Bronchial epithelial cell (primary cell): ENCODE results near the gene PIGZ. TPM values are rescaled to one million over a fixed set of nuclear protein-coding genes. Genes with fewer than 3 reads are reported as not detected.

Source experiments
- DNase-seq: peaks from one replicate; pipeline ENCODE4 v3.0.0-alpha.2; 2010; ENCODE audit warnings: low read depth
- FAIRE-seq: peaks from 2 replicates; lab custom pipeline; 2011; peaks lifted over from hg19 to GRCh38; lab: Jason Lieb, UNC
- H3K27me3 ChIP-seq: 2 replicates; pipeline ENCODE4 v1.5.1; 2011; ENCODE audit warnings: low read length; ENCODE audit not compliant: control insufficient read depth, insufficient read depth
- H3K36me3 ChIP-seq: 2 replicates; pipeline ENCODE4 v1.5.1; 2011; ENCODE audit warnings: low read length; ENCODE audit not compliant: control insufficient read depth, insufficient read depth
- H3K4me3 ChIP-seq: 2 replicates; pipeline ENCODE4 v1.5.1; 2011; ENCODE audit warnings: mild to moderate bottlenecking, low read depth, low read length, control low read depth
- total RNA-seq: library from RNA; depleted of rRNA; stranded (reverse); fragments of >200 nt; gene quantifications from 2 replicates; pipeline ENCODE4 v1.2.1, GENCODE V29; 2014
- TF ChIP-seq, protein P1 (sequence below): IDR thresholded peaks from 2 replicates; pipeline ENCODE4 v1.5.1; 2011; ENCODE audit warnings: mild to moderate bottlenecking, moderate library complexity, low read length, control low read depth, inconsistent platforms; ENCODE audit not compliant: insufficient read depth, severe bottlenecking

PIGZ gene
- total RNA-seq, 1 donor from 2014 or later, result 1.6 TPM

DNA sequence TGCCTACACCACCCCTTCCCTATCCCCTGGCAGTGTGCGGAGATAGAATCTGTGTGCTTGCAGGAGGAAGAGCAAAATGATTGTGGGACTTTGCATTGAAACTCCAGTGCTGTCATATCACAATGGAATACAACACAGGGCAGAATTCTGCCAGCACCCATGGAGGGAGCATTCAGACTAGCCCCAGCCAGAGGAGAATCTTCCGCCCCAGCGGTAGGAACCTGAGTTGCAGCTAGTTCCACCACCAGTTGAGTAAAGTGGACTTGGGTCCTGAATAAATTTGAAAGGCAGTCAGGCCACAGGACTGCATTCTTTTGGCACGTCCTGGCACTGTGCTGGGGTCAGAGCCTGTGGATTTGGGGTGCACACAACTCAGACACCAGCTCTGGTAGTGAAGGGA lies 53.8 kb downstream of the PIGZ start:
- TF ChIP-seq, protein P1, sequence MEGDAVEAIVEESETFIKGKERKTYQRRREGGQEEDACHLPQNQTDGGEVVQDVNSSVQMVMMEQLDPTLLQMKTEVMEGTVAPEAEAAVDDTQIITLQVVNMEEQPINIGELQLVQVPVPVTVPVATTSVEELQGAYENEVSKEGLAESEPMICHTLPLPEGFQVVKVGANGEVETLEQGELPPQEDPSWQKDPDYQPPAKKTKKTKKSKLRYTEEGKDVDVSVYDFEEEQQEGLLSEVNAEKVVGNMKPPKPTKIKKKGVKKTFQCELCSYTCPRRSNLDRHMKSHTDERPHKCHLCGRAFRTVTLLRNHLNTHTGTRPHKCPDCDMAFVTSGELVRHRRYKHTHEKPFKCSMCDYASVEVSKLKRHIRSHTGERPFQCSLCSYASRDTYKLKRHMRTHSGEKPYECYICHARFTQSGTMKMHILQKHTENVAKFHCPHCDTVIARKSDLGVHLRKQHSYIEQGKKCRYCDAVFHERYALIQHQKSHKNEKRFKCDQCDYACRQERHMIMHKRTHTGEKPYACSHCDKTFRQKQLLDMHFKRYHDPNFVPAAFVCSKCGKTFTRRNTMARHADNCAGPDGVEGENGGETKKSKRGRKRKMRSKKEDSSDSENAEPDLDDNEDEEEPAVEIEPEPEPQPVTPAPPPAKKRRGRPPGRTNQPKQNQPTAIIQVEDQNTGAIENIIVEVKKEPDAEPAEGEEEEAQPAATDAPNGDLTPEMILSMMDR, result no peak

DNA sequence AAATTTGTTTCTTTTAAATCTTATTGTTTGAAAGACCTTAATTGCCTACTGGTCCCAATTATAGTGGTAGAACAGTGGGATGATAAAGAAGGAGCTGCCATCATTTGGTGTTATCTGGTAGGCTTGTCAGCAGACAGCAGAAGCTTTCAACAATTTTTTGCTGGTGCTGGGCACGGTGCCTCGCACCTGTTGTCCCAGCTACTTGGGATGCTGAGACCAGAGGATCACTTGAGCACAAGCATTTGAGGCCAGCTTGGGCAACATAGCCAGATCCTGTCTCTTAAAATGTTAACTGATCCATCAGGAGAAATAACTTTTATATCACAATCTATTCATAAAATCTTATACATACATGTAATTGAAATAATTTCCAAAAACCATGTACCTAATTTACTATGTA lies 64.9 kb downstream of the PIGZ start:
- TF ChIP-seq, protein P1, result no peak
- no peak for DNase-seq
- FAIRE-seq, result no peak
- Histone ChIP-seq H3K36me3 (peaks cover 7% of the 10 kb centered on the region), H3K27me3 (no peaks in the 10 kb centered on the region), H3K4me3 (no peak overlapping the region)

More for the DNA sequence above, 53.8 kb downstream of the PIGZ start:
- Histone ChIP-seq H3K27me3 (no peaks in the 10 kb centered on the region), H3K36me3 (peaks cover 9% of the 10 kb centered on the region), H3K4me3 (no peak overlapping the region)
- no peak for DNase-seq
- FAIRE-seq, result no peak

DNA sequence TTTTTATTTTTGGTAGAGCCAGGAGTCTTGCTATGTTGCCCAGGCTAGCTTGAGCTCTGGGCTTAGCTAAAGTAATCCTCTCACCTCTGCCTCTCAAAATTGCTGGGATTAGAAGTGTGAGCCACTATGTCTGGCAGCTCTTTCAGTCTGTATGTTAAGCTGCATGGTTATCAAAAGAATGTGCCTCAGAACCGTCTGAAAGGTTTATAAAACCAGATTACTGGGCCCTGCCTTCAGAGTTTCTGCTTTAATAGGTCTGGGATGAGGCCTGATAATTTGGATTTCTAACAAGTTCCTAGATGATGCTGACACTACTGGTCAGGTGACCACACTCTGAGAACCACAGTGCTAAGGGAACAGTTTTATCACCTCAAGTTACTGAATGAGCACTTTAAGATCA lies 66.3 kb downstream of the PIGZ start:
- TF ChIP-seq, protein P1, result no peak
- no peak overlapping the region for H3K4me3 ChIP-seq
- FAIRE-seq (no peak), DNase-seq (no peak)
- no peaks in the 10 kb centered on the region for H3K27me3 ChIP-seq
- peaks cover 7% of the 10 kb centered on the region for H3K36me3 ChIP-seq

DNA sequence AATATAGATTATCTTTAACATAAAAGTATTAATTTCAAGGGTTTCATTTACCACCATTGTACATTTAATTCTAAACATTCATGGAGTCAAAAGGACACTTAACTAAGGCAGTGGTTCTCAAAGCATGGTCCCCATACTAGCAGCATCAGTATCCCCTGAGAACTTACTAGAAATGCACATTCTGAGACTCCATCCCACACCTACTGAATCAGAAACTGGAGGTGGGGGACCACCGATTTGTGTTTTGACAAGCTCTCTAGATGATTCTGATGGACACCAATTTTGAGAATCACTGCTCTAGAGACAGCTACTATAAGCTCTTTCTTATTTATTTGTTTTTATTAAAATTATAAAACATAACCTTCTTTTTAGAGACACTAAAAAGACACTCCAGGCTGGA lies 66.9 kb downstream of the PIGZ start:
- no peaks in the 10 kb centered on the region for H3K27me3 ChIP-seq
- no peak overlapping the region for H3K4me3 ChIP-seq
- DNase-seq (no peak), FAIRE-seq (no peak)
- TF ChIP-seq, protein P1, result no peak
- H3K36me3 ChIP-seq, result peaks cover 7% of the 10 kb centered on the region

Other genes with a start within 250 kb of the PIGZ start
- gene PAK2, start 229.0 kb downstream of the PIGZ start, total RNA-seq, result 36.2 and 36.9 TPM in 2 replicates
- 35.1 and 39.2 TPM in 2 replicates for gene SENP5, start 100.9 kb downstream of the PIGZ start, total RNA-seq
- 78.7 and 94.0 TPM in 2 replicates for gene NCBP2, start 26.3 kb downstream of the PIGZ start, total RNA-seq
- 2.1 and 4.6 TPM in 2 replicates for gene MELTF, start 61.0 kb upstream of the PIGZ start, total RNA-seq